ENCODE results near the gene AMN1.

Gene AMN1

GRCh38 chr12:31663576-31663975 is 65.2 kb downstream of the AMN1 start (continued):
- no peak for TF ChIP-seq ZBTB11 (tag by site-specific recombination; conservative IDR thresholded peaks at IDR 0.05; ENCODE audit: low read depth)
- TF ChIP-seq PRDM1 (tag by site-specific recombination; IDR thresholded peaks at IDR 0.05), result no peak
- no peak for TF ChIP-seq ZNF280D (tag by site-specific recombination; IDR thresholded peaks at IDR 0.05)
- no peak for TF ChIP-seq ATF2 (tag by site-specific recombination; IDR thresholded peaks at IDR 0.05; ENCODE audit: low read depth)
- TF ChIP-seq ZNF133 (tag by site-specific recombination; IDR thresholded peaks at IDR 0.05), result no peak
- no peak for TF ChIP-seq ZNF341 (tag by site-specific recombination; IDR thresholded peaks at IDR 0.05; ENCODE audit: low read depth)
- no peak for TF ChIP-seq ZNF148 (tag by site-specific recombination; IDR thresholded peaks at IDR 0.05; ENCODE audit: borderline replicate concordance)
- no peak for TF ChIP-seq ZNF24 (tag by site-specific recombination; IDR thresholded peaks at IDR 0.05)
- no peak for TF ChIP-seq ZNF335 (tag by site-specific recombination; conservative IDR thresholded peaks at IDR 0.05)
- TF ChIP-seq IKZF3 (tag by site-specific recombination; IDR thresholded peaks at IDR 0.05), result no peak
- no peak for TF ChIP-seq ZNF112 (tag by site-specific recombination; IDR thresholded peaks at IDR 0.05)
- no peak for TF ChIP-seq PRDM2 (tag by site-specific recombination; IDR thresholded peaks at IDR 0.05; ENCODE audit: borderline replicate concordance)
- TF ChIP-seq AEBP2 (tag by site-specific recombination; IDR thresholded peaks at IDR 0.05; ENCODE audit: borderline replicate concordance), result no peak
- TF ChIP-seq ZNF311 (tag by site-specific recombination; IDR thresholded peaks at IDR 0.05; ENCODE audit: borderline replicate concordance), result no peak
- no peak for TF ChIP-seq ZNF266 (tag by site-specific recombination; IDR thresholded peaks at IDR 0.05; ENCODE audit: low read depth)
- no peak for TF ChIP-seq ZNF214 (tag by site-specific recombination; IDR thresholded peaks at IDR 0.05; ENCODE audit: borderline replicate concordance)
- no peak for TF ChIP-seq ZNF747 (tag by site-specific recombination; IDR thresholded peaks at IDR 0.05)
